AG04449 (cell line): ENCODE data around the gene RNFT2.
"Not testable (repeated sequence)": the region's sequence is repeated elsewhere in the genome, so short reads cannot be mapped to it uniquely, and the experiment has no call there.

Experiments used
- CTCF ChIA-PET: fragments of 350-600 bp; formaldehyde crosslinking; extraction: SDS; loops from one replicate; lab custom pipeline; 2021; ENCODE audit warnings: antibody characterized with exemption; lab: Yijun Ruan, JAX
- POLR2A ChIA-PET: fragments of 400-600, 350-600 bp; formaldehyde crosslinking; extraction: SDS; loops from one replicate; lab custom pipeline; 2020; ENCODE audit warnings: antibody characterized with exemption, inconsistent platforms; lab: Yijun Ruan, JAX
- DNase-seq: peaks from one replicate; pipeline ENCODE4 v3.0.0-alpha.2; 2010; ENCODE audit warnings: low read depth, low spot score
- H3K4me3 ChIP-seq: 2 replicates; pipeline ENCODE4 v1.5.1; 2011; ENCODE audit warnings: low read depth, mild to moderate bottlenecking, control low read depth, low read length
- TF ChIP-seq, protein P1 (sequence below): IDR thresholded peaks from one replicate; pipeline ENCODE4 v1.5.1; 2011; ENCODE audit warnings: mild to moderate bottlenecking, moderate library complexity, low read length, control low read depth, inconsistent platforms; ENCODE audit not compliant: insufficient read depth; ENCODE audit errors: missing control alignments

The RNFT2 gene

DNA sequence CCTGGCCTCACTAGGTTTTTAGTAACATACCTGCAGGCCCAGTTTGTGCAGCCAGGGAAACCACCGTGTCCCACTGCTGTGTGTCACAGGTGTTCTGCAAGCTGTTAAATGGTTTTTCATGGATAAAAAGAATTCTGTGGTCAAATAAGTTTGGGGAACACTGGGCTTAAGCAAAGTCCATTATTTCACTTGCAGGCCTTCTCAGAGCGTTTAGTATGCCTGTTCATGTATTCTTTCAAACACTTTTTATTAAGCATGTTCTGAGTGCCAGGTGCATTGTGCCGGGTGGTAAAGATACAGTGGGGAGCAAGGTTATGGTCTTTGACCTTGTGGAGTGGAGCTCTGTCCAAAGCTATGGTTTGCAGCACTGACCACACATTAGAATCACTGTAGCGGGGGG lies 7.4 kb downstream of the RNFT2 start:
- DNase-seq, result no peak
- CTCF ChIA-PET, result no interaction called here
- POLR2A ChIA-PET, result no interaction called here
- no peak overlapping the region for H3K4me3 ChIP-seq
- TF ChIP-seq, protein P1, sequence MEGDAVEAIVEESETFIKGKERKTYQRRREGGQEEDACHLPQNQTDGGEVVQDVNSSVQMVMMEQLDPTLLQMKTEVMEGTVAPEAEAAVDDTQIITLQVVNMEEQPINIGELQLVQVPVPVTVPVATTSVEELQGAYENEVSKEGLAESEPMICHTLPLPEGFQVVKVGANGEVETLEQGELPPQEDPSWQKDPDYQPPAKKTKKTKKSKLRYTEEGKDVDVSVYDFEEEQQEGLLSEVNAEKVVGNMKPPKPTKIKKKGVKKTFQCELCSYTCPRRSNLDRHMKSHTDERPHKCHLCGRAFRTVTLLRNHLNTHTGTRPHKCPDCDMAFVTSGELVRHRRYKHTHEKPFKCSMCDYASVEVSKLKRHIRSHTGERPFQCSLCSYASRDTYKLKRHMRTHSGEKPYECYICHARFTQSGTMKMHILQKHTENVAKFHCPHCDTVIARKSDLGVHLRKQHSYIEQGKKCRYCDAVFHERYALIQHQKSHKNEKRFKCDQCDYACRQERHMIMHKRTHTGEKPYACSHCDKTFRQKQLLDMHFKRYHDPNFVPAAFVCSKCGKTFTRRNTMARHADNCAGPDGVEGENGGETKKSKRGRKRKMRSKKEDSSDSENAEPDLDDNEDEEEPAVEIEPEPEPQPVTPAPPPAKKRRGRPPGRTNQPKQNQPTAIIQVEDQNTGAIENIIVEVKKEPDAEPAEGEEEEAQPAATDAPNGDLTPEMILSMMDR, result no peak

DNA sequence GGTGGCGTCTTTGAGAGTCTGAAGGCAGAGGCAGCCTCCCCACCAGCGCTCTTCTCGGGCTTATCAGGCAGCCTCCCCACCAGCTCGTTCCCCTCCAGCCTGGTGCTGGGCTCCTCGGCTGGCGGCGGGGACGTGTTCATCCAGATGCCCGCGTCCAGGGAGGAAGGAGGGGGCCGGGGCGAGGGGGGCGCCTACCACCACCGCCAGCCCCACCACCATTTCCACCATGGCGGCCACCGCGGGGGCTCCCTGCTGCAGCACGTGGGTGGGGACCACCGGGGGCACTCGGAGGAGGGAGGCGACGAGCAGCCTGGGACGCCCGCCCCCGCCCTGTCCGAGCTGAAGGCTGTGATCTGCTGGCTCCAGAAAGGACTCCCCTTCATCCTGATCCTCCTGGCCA lies 11.8 kb downstream of the RNFT2 start:
- TF ChIP-seq, protein P1, result no peak
- CTCF ChIA-PET, result no interaction called here
- DNase-seq, result no peak
- H3K4me3 ChIP-seq, result no peak overlapping the region
- POLR2A ChIA-PET, result no interaction called here

DNA sequence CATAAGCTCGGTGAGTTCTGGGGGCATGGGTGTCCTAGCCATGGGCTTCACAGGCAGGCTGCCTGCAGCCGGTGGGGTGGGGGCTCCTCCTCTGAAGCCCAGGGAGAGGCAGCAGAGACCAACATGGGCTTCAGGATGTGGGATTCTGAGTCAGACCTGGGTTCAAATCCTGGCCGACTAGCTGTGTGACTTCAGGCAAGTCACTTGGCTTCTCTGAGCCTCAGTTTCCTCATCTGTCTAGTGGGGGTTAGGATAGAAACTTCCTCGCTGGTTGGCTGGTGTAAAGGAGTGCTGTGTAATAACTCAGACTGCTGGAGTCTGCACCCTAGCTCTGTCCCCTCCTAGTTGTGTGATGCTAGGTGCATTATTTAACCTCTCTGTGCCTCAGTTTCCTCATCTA lies 12.2 kb downstream of the RNFT2 start:
- TF ChIP-seq, protein P1, result no peak
- DNase-seq, result no peak
- ChIA-PET POLR2A (no interaction called here), CTCF (no interaction called here)
- no peak overlapping the region for H3K4me3 ChIP-seq

DNA sequence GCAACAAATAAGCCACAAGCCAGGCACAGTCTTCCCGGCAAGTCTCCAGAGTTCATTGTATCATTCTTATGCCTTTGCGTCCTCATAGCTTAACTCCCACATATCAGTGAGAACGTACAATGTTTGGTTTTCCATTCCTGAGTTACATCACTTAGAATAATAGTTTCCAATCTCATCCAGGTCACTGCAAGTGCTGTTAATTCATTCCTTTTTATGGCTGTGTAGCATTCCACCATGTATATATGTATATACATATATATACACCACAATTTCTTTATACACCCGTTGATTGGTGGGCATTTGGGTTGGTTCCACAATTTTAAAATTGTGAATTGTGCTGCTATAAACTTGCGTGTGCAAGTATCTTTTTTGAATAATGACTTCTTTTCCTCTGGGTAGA lies 16.0 kb downstream of the RNFT2 start:
- DNase-seq, POLR2A ChIA-PET, CTCF ChIA-PET, H3K4me3 ChIP-seq: not testable (repeated sequence)

DNA sequence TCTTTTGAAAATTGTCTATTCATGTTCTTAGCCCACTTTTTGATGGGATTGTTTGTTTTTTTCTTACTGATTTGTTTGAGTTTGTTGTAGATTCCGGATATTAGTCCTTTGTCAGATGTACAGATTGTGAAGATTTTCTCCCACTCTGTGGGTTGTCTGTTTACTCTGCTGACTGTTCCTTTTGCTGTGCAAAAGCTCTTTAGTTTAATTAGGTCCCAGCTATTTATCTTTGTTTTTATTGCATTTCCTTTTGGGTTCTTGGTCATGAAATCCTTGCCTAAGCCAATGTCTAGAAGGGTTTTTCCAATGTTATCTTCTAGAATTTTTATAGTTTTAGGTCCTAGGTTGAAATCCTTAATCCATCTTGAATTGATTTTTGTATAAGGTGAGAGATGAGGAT lies 16.7 kb downstream of the RNFT2 start:
- DNase-seq, CTCF ChIA-PET, H3K4me3 ChIP-seq, POLR2A ChIA-PET: not testable (repeated sequence)

DNA sequence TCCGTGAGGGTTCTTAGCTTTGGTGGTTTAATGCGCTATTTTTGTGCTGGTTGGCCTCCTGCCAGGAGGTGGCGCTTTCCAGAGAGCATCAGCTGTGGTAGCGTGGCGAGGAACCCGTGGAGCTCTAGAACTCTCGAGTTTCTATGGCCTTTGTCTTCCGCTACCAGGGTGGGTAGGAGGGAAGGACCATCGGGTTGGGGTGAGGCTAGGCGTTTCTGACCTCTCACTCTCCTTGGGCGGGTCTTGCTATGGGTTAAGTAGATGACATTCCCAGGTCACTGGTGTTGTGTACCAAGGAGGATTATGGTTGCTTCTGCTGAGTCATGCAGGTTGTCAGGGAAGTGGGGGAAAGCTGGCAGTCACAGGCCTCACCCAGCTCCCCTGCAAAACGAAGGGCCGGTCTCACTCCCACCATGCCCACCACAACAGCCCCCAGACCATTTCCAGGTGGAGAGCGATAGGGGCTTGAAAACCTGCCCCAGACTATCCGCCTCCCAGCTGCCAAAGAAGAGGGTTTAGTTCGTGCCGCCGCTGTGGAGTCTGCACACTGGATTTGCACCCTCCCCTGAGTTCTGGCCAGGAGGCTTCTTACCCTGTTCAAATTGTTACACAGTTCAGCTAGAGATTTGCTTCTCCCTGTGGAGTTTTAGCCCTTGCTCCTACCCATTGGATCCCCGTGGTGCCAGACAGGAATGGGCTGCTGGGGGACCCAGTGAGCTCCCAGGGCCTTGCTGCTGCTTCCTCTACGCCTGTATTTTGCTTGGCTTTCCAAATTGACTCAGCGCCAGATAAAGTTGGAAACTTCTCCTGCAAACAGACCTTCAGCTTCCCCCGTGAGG lies 21.9 kb downstream of the RNFT2 start:
- ChIA-PET POLR2A (no interaction called here), CTCF (interaction anchor here (2.1 kb wide), 2 partner anchors 10 to 122 kb away, joined by 6 to 7 read pairs; no protein-coding TSS in a partner anchor)

DNA sequence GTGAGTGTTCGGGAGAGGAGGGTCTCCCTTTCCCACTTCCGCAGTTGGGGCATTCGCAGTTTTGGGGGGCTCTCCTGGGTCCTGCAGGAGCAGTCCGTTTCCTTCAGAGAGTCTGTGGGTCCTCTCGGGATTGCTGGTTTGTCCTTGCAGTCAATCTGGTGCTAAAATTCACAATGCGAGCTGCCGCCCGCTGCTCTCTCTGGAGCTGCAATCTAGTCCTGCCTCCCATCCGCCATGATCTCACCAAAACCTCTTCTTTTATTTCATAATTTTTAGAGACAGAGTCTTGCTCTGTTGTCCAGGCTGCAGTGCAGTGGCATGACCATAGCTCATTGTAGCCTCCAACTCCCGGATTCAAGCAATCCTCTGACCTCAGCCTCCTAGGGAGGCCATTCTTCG lies 22.5 kb downstream of the RNFT2 start:
- CTCF ChIA-PET, result interaction anchor here (2.1 kb wide), 2 partner anchors 9 to 122 kb away, joined by 6 to 7 read pairs; no protein-coding TSS in a partner anchor
- H3K4me3 ChIP-seq, result no peak overlapping the region
- TF ChIP-seq, protein P1, result no peak
- POLR2A ChIA-PET, result no interaction called here
- no peak for DNase-seq

More for the DNA sequence above, 21.9 kb downstream of the RNFT2 start:
- no peak for DNase-seq
- no peak overlapping the region for H3K4me3 ChIP-seq
- TF ChIP-seq, protein P1, result no peak
